ENCODE data around the gene PFN2. TPM values are rescaled to one million over a fixed set of nuclear protein-coding genes. Genes with fewer than 3 reads are reported as not detected.

PFN2 gene, protein sequence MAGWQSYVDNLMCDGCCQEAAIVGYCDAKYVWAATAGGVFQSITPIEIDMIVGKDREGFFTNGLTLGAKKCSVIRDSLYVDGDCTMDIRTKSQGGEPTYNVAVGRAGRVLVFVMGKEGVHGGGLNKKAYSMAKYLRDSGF
- total RNA-seq, result 52.7 and 54.9 TPM in 2 replicates

DNA sequence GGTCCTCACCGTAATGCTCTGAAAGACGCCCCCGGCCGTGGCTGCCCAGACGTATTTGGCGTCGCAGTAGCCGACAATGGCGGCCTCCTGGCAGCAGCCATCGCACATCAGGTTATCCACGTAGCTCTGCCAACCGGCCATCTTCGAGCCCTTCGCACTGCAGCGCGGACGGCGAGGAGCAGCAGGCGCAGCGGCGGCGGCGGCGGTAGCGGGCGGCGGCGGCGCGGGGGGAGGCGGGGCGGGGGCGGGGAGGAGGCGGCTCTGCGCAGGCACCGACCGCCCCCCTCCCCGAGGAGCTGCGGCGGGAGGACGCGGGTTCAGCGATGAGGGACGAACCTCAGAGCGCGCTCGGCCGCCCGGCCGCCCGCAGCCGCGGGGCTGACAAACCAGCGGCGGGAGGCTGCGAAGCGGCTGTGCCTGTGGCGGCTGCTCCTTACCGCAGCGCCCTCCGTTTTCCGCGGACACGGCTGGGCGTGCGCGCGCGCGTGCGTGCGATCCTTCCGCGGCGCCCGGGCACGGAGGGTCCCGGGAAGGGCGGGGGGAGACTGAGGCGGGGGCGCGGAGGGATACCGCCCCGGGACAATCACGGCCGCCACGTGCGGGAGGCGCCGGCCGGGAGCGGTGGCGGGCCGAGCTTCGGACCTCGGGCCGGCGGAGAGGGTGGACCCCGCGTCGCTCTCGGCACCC, at the start of gene PFN2:
Gene PFN2 (minus strand): TSS at position 180 of the 687 bp plus-strand sequence. CDS start 39 bp downstream, at position 141.

Other genes starting within 250 kb of the PFN2 start
- gene COMMD2, start 218.4 kb downstream of the PFN2 start, total RNA-seq, result 26.4 and 62.6 TPM in 2 replicates
- gene ANKUB1, start 178.3 kb downstream of the PFN2 start, total RNA-seq, result not detected in 2 replicates
- 39.2 and 66.4 TPM in 2 replicates for gene RNF13, start 157.7 kb downstream of the PFN2 start, total RNA-seq

All from cardiac atrium fibroblast (primary cell).